NB4 (cell line): ENCODE measurements around the gene UBE2F.
A peak's percentile ranks its signal among the peaks of the same experiment; 100 is the strongest.

Experiments used
- MYC ChIP-seq: IDR thresholded peaks from 2 replicates; pipeline ENCODE4 v1.6.1; 2011; ENCODE audit warnings: low read depth, low read length
- POLR2A ChIP-seq: IDR thresholded peaks from 2 replicates; pipeline ENCODE4 v1.6.1; 2011; ENCODE audit warnings: mild to moderate bottlenecking; ENCODE audit not compliant: insufficient read length; ENCODE audit errors: extremely low read depth

DNA sequence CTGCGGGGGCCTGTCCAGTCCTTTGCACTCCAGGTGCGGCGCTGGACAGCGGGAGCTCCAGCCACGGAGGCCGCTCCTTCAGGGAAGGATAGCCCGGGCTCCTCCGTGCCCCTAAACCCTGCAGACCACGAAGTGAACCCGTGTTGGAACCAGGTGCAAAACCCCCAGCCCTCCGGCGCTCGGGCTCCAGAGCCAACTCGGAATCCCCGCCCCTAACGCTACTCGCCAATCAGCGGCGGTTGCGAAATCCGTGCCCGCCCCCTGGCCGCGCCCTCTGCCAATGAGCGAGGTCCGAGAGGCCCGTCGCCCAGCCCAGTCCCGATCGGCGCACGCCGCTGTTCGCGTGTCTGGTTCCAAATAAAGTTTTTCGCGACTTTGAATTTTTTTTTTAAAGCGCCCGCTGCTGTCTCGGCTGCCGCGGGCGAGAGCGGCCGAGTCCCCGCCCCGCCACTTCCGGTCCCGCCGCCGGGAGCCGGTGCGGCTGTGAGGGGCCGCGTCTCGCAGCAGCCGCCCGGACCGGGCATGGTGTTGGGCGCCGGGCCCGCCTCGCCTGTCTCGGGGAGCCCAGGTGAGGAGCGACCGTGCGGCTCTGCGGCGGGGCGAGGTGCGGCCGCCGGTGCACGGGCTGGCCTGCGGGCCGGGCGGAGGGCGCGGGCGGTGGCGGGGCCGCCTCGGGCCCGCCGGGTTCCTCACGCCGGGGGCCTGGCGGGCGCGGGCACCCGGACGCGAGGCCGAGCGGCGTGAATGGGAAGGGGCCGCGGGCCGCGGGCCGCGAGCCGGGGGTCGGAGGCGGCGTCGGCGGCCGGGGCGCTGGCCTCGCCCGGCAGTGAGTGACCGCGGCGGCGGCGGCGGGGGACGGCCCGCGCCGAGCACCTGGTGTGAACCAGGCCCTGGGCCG is at the start of gene UBE2F:
- peak; percentile 95 for TF ChIP-seq MYC
- peak; percentile 32 for TF ChIP-seq POLR2A
